K562 (cell line): ENCODE data around the gene C2CD2L. TPM values are rescaled to one million over a fixed set of nuclear protein-coding genes. Genes with fewer than 3 reads are reported as not detected.

Source experiments
- ATF7 ChIP-seq: fragments of 450-650 bp; IDR thresholded peaks from 2 replicates; pipeline ENCODE4 v1.7.1; 2014; ENCODE audit warnings: mild to moderate bottlenecking, moderate library complexity
- CCNT2 ChIP-seq: IDR thresholded peaks from 2 replicates; pipeline ENCODE4 v1.6.1; 2011; ENCODE audit warnings: borderline replicate concordance, low read depth, mild to moderate bottlenecking, moderate library complexity, mixed read lengths, low read length; ENCODE audit not compliant: insufficient read length; ENCODE audit errors: extremely low read depth
- E2F1 ChIP-seq: sonication (generic); formaldehyde crosslinking; IDR thresholded peaks from 2 replicates; pipeline ENCODE4 v1.8.1; 2023; ENCODE audit warnings: mild to moderate bottlenecking, missing genetic modification reagents, moderate library complexity
- GABPB1 ChIP-seq: sonication (generic); formaldehyde crosslinking; IDR thresholded peaks from 2 replicates; pipeline ENCODE4 v1.8.0; 2022; ENCODE audit warnings: mild to moderate bottlenecking, missing genetic modification reagents
- HNRNPH1 ChIP-seq: fragments of 200-400 bp; formaldehyde crosslinking; optimal IDR thresholded peaks from 2 replicates; pipeline ENCODE3; 2017; ENCODE audit warnings: low read depth, mild to moderate bottlenecking, low read length, moderate library complexity
- KDM4B ChIP-seq, 2 experiments: fragments of 450-650 bp in 1 of 2; sonication (generic) in 1 of 2; IDR thresholded peaks; 2 replicates each; pipeline ENCODE4 v1.6.1; 2016 to 2017; ENCODE audit warnings: borderline replicate concordance in 2 of 2, antibody characterized with exemption in 1 of 2, low read depth in 1 of 2, mild to moderate bottlenecking in 1 of 2
- PML ChIP-seq: IDR thresholded peaks from 2 replicates; pipeline ENCODE4 v1.6.1; 2012; ENCODE audit warnings: low read length, inconsistent platforms
- POLR2A ChIP-seq: fragments of 450-650 bp; conservative IDR thresholded peaks from 2 replicates; pipeline ENCODE4 v1.6.1; 2016
- POLR2AphosphoS2 ChIP-seq: IDR thresholded peaks from 2 replicates; pipeline ENCODE4 v1.6.1; 2012; ENCODE audit warnings: low read length, improper control_type of control experiment
- RREB1 ChIP-seq: fragments of 250-450 bp; sonication (Bioruptor Pico); IDR thresholded peaks from 2 replicates; pipeline ENCODE4 v1.4.0; 2020
- TEAD2 ChIP-seq: fragments of 450-650 bp; IDR thresholded peaks from 2 replicates; pipeline ENCODE4 v1.6.1; 2016; ENCODE audit warnings: missing genetic modification characterization, control low read depth, missing compliant biosample characterization
- ZBTB11 ChIP-seq, 3 experiments: fragments of 200-800 bp in 1 of 3; fragments of 250-450 bp in 1 of 3; fragments of 450-650 bp in 1 of 3; sonication (Bioruptor Pico) in 1 of 3; sonication (Bioruptor generic) in 1 of 3; formaldehyde crosslinking in 1 of 3; IDR thresholded peaks; 2 replicates each; pipeline versions ENCODE4 v1.6.1 to v1.8.0; 2016 to 2022; ENCODE audit warnings: mild to moderate bottlenecking in 2 of 3, missing genetic modification characterization in 2 of 3, missing compliant biosample characterization in 1 of 3, moderate library complexity in 1 of 3
- ZEB2 ChIP-seq: fragments of 450-650 bp; IDR thresholded peaks from 2 replicates; pipeline ENCODE4 v1.6.1; 2016
- ZNF134 ChIP-seq: fragments of 250-450 bp; sonication (Bioruptor Pico); conservative IDR thresholded peaks from 2 replicates; pipeline ENCODE4 v1.4.0; 2020
- ZNF175 ChIP-seq: fragments of 200-800 bp; sonication (Bioruptor generic); IDR thresholded peaks from 2 replicates; pipeline ENCODE4 v1.6.1; 2016; ENCODE audit warnings: low read depth, mild to moderate bottlenecking, missing genetic modification characterization, missing compliant biosample characterization
- ZNF282 ChIP-seq: sonication (generic); formaldehyde crosslinking; IDR thresholded peaks from 2 replicates; pipeline ENCODE4 v1.8.1; 2023; ENCODE audit warnings: missing genetic modification reagents
- ZNF384 ChIP-seq: IDR thresholded peaks from 2 replicates; pipeline ENCODE4 v1.6.1; 2012; ENCODE audit warnings: low read depth, low read length, improper control_type of control experiment
- polyA plus RNA-seq, 8 experiments: library from polyadenylated mRNA; depleted of rRNA in 4 of 8; stranded (reverse) in 5 of 8; unstranded in 3 of 8; fragments of >200 nt; fragmentation: Nextera tagmentation in 2 of 8; fragmentation: Illumina TruSeq in 1 of 8; extraction: Ambion mirVana in 2 of 8; extraction: Trizol in 1 of 8; gene quantifications; 2 replicates each; pipeline versions ENCODE4 v1.2.1 to v1.2.3, GENCODE V29; 2011 to 2014; ENCODE audit warnings: inconsistent platforms in 1 of 8, missing spikeins in 1 of 8
- total RNA-seq, 7 experiments: library from RNA; depleted of rRNA in 6 of 7; stranded (reverse); fragments of >200 nt in 6 of 7; fragmentation: Illumina TruSeq in 2 of 7; extraction: Trizol in 2 of 7; gene quantifications; 2 replicates each; pipeline versions ENCODE4 v1.2.1 to v1.2.3, GENCODE V29; 2011 to 2021; ENCODE audit warnings: low replicate concordance in 1 of 7

C2CD2L gene
- total and polyA plus RNA-seq, 9 of the 15 experiments (the other 6 are each of a cell fraction or from before 2014, with no cell fraction given) = 0.66 to 41.2 (median 14.8) TPM

GRCh38 chr11:119084663-119085436 is 22.3 kb upstream of the C2CD2L start, which contains the start of gene HMBS (continued):
- peak; percentile 17; the same call in 1 of the 2 replicates for TF ChIP-seq RREB1
- TF ChIP-seq POLR2A = peak; percentile 92
- TF ChIP-seq PML = no peak; the same call in 1 of the 2 replicates
- TF ChIP-seq HNRNPH1 = no peak
- no peak for TF ChIP-seq CCNT2
- no peak for TF ChIP-seq ZNF175 (CRISPR knock-in tag)
- TF ChIP-seq GABPB1 (CRISPR knock-in tag) = peak; percentile 97
- TF ChIP-seq ZNF282 (CRISPR knock-in tag) = no peak
- TF ChIP-seq E2F1 (CRISPR knock-in tag) = peak; percentile 98
- peak; percentile 100 for TF ChIP-seq ZNF384
- TF ChIP-seq ZEB2 = no peak
- TF ChIP-seq ZNF134 (CRISPR knock-in tag) = no peak
- TF ChIP-seq POLR2AphosphoS2 = peak; percentile 90; the same call in 1 of the 2 replicates
- TF ChIP-seq ZBTB11 (CRISPR knock-in tag; IDR thresholded peaks at IDR 0.05) = peak in 2 of 3 experiments; percentile 52 to 89; a peak in 3 of 6 replicates
- peak; percentile 82 for TF ChIP-seq ATF7
- TF ChIP-seq KDM4B (IDR thresholded peaks at IDR 0.05; ENCODE audit: borderline replicate concordance in 2 of 2, low read depth in 1 of 2) = peak in 1 of 2 experiments; percentile 51; a peak in 1 of 4 replicates
- no peak for TF ChIP-seq TEAD2 (tag)
